Measurements from ENCODE around the gene NELL2.
"Not testable (repeated sequence)": the region's sequence is repeated elsewhere in the genome, so short reads cannot be mapped to it uniquely, and the experiment has no call there.

NELL2 gene

DNA sequence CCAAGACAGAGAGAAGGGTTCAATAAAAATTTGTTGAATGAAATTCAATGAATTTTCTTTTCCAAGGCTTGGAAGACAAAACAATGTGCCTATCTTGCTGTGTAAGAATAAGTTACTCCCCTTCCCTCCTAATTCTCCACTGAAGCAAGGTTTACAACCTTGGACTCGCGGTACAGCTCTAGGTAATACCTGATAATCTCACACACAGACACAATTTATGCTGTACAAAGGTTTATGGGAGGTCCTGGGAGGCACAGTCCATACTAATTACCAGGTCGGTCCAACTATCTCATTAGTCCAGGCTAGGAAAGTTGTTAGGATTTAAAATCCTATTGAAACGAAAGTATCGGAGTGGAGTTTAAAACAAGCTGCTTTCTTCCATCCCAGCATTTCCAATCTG, 42.6 kb downstream of the NELL2 start:
- no peak overlapping the region for H3K27ac ChIP-seq
- TF ChIP-seq, protein P1, sequence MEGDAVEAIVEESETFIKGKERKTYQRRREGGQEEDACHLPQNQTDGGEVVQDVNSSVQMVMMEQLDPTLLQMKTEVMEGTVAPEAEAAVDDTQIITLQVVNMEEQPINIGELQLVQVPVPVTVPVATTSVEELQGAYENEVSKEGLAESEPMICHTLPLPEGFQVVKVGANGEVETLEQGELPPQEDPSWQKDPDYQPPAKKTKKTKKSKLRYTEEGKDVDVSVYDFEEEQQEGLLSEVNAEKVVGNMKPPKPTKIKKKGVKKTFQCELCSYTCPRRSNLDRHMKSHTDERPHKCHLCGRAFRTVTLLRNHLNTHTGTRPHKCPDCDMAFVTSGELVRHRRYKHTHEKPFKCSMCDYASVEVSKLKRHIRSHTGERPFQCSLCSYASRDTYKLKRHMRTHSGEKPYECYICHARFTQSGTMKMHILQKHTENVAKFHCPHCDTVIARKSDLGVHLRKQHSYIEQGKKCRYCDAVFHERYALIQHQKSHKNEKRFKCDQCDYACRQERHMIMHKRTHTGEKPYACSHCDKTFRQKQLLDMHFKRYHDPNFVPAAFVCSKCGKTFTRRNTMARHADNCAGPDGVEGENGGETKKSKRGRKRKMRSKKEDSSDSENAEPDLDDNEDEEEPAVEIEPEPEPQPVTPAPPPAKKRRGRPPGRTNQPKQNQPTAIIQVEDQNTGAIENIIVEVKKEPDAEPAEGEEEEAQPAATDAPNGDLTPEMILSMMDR (conservative IDR thresholded peaks at IDR 0.05), result no peak
- no peak for TF ChIP-seq ZFX (IDR thresholded peaks at IDR 0.05)

DNA sequence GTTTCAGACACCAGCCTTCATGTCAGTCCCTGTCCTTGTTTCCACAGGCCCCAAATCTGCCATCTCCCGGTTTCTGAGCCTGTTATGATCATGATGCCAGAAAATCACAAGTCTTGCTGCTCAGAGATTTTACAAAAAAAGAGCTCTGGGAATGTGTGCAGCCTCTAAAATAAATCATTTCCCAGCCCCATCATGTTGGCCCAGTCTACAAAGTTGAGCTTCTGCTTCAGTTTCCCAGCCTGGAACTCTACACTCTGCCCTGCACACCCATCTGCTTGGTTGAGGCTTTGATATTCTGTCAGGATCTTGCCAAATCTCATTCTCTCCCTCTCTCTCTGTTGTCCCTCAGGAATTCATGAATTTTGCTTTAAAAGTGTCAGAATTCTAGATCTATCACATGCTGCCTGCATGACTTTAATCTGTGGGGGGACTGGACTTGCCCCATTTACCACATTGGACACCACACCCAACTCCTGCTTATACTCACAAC, 45.5 kb downstream of the NELL2 start:
- H3K27ac ChIP-seq, result no peak overlapping the region
- TF ChIP-seq ZFX (IDR thresholded peaks at IDR 0.05), result no peak
- TF ChIP-seq, protein P1 (conservative IDR thresholded peaks at IDR 0.05), result no peak

DNA sequence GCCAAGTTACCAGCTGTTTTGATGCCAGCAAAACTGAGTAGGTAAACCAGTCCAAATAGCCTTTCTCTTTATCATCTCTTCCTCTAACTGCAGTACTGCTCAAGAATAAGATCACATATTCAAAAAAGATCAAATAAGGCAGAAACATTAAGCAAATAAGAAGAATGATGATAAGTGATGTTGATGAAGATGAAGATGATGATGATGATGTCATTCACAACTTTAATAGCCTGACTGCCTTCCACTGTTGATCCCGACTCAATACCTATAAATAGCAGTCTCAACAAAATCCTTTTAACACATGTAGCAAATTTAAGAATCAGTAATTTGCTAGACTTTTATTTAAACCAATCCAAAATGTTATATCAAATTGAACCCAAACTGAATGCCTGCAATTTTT, 47.1 kb downstream of the NELL2 start:
- no peak overlapping the region for H3K27ac ChIP-seq
- no peak for TF ChIP-seq ZFX (IDR thresholded peaks at IDR 0.05)
- TF ChIP-seq, protein P1 (conservative IDR thresholded peaks at IDR 0.05), result no peak

DNA sequence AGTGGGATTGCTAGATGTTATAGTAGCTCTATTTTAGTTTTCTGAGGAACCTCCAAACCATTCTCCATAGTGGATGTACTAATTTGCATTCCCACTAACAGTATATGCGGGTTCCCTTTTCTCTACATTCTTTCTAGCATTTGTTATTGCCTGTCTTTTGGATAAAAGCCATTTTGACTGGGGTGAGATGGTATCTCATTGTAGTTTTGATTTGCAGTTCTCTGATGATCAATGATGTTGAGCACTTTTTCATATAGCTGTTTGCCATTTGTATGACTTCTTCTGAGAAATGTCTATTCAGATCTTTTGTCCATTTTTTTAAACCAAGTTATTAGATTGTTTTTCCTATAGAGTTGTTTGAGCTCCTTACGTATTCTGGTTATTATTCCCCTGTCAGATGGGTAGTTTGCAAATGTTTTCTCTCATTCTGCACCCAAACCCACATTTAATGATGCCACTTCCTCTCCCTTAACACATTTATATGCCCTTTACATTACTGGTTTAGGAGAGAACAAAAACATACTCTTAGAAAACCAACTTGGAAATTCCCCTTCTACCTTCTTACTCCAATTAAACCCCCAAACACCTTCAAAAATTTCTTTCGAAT, 48.2 kb downstream of the NELL2 start:
- no peak for TF ChIP-seq ZFX (IDR thresholded peaks at IDR 0.05)
- TF ChIP-seq, protein P1 (conservative IDR thresholded peaks at IDR 0.05), result no peak

DNA sequence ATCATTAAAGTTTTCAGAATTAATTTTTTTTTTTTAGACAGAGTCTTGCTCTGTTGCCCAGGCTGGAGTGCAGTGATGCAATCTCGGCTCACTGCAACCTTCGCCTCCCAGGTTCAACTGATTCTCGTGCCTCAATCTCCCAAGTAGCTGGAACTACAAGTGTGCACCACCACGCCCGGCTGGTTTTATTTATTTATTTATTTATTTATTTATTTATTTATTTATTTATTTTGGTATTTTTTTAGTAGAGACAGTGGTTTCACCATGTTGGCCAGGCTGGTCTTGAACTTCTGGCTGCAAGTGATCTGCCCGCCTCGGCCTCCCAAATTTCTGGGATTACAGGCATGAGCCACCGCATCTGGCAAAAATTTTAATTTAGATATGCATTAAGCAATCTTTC, 54.4 kb downstream of the NELL2 start:
- not testable (repeated sequence) for H3K27ac ChIP-seq

More for the DNA sequence above, 48.2 kb downstream of the NELL2 start:
- no peak overlapping the region for H3K27ac ChIP-seq

DNA sequence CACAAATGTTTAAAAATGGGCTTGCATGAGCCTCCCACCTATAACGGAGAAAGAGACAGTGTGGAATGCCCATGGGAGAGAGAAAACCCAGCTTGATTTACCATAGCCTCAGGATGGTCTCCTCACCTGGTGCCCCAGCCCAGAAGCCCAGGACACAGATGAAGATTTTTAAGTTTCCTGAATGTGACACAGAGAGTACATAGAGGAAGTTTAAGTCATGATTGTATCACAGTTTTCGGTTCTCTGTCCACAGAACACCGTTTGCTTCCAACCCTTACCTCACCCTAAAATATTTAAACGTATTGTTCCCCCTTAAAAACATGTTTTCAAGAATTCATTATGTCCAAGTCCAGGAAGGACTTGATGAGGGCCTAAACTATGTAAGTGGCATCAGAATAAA, 56.2 kb downstream of the NELL2 start:
- no peak for TF ChIP-seq ZFX (IDR thresholded peaks at IDR 0.05)
- TF ChIP-seq, protein P1 (conservative IDR thresholded peaks at IDR 0.05), result no peak
- H3K27ac ChIP-seq, result no peak overlapping the region

DNA sequence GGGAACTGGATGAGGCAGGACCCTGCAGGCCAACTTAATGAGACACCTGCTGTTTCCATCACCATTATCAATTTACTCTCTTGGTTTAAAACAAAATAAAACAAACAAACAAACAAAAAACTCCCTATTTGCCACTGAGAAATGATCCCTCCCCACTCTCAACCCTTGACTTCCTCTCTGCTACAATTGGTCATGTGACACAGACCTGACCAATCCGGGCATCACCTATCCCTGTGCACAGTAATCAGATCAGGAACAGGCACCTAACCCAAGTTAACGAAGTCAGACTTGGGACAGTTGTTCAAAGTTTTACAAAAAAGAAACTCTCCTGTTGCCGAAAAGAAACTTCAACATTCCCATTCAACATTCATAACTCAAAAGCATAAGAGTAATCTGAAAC, 58.4 kb downstream of the NELL2 start:
- no peak overlapping the region for H3K27ac ChIP-seq
- TF ChIP-seq, protein P1 (conservative IDR thresholded peaks at IDR 0.05), result no peak
- TF ChIP-seq ZFX (IDR thresholded peaks at IDR 0.05), result no peak

DNA sequence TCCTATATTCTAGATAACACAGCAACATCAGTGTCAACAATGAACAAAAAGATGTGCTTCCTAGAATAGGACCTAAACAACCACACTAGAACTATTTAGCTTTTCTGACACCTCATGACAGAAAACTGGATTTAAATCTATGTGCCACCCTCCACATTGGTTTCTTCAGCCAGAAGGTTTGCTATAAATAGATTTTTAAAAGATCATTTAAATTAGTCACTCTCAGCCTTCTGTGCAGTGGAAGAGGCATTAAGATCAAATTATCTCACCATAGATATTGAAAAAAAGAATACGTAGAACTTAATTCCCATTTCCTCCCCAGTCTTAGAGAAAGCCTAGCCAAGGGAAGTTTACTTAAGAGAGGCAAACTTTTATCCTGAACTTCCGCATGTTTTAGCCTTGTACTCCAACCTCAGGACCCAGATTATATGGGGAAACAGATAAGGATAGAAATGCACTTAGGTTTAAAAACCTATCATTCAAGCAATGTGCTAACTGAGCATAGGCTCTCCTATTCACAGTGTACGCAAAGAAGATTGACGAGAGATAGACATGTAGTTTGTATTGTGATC, 59.6 kb downstream of the NELL2 start:
- TF ChIP-seq, protein P1 (conservative IDR thresholded peaks at IDR 0.05), result no peak
- TF ChIP-seq ZFX (IDR thresholded peaks at IDR 0.05), result no peak
- H3K27ac ChIP-seq, result no peak overlapping the region
